GM13976 (cell line): Measurements from ENCODE around the gene LINC01488.

Experiments used
- DNase-seq: peaks from one replicate; pipeline ENCODE4 v3.0.0; 2012; ENCODE audit warnings: low spot score
- in situ Hi-C: fragments of 300-500 bp; cut with MboI; formaldehyde crosslinking; loops from one replicate; pipeline ENCODE4 v1.12.0; 2022; ENCODE audit warnings: low sequenced_read_pairs, mixed read lengths, inconsistent platforms; ENCODE audit not compliant: unreplicated experiment
- TF ChIP-seq, protein P1 (sequence below): IDR thresholded peaks from 2 replicates; pipeline ENCODE4 v1.5.1; 2012; ENCODE audit warnings: borderline replicate concordance, mild to moderate bottlenecking; ENCODE audit not compliant: insufficient read depth; ENCODE audit errors: extremely low read depth, missing control alignments, control extremely low read depth

LINC01488 gene

DNA sequence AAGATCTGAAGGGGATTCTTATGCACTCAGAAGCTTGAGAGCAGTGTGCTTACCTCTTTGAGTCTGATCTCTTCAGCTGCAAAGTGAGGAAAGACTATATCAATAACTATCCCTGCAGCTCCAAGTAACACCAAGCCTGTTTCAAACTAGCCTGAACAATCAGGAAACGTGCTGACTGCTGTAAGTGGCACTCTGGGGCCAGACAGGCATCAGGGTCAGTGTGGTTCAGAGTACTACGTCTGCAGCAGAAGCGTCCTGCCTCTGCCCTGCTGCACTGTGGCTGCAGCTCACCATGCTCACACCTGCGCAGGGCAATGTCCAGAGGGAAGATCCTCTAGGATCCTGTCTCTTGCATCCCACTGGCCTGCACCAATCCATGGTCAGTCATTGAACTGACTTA is 25.5 kb upstream of the LINC01488 start:
- TF ChIP-seq, protein P1, sequence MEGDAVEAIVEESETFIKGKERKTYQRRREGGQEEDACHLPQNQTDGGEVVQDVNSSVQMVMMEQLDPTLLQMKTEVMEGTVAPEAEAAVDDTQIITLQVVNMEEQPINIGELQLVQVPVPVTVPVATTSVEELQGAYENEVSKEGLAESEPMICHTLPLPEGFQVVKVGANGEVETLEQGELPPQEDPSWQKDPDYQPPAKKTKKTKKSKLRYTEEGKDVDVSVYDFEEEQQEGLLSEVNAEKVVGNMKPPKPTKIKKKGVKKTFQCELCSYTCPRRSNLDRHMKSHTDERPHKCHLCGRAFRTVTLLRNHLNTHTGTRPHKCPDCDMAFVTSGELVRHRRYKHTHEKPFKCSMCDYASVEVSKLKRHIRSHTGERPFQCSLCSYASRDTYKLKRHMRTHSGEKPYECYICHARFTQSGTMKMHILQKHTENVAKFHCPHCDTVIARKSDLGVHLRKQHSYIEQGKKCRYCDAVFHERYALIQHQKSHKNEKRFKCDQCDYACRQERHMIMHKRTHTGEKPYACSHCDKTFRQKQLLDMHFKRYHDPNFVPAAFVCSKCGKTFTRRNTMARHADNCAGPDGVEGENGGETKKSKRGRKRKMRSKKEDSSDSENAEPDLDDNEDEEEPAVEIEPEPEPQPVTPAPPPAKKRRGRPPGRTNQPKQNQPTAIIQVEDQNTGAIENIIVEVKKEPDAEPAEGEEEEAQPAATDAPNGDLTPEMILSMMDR = no peak
- no peak for DNase-seq
- in situ Hi-C loops = no loop called here

DNA sequence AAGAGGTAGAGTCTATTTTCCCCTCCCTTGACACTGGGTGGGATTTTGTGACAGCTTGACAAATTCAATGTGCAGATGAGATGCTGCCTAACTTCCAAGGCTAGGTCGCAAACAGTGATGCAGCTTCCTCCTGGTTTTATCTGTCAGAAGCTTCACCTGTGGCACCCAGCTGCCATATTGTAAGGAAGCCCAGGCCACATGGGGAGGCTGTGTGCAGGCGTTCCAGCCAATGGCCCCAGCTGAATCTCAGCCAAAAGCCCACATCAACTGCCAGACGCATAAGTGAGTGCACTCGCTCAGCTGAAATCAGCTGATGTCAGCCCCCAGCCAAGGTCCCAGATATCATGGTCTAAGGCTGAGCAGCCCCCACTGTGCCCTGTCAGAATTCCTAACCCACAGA is 24.8 kb upstream of the LINC01488 start:
- in situ Hi-C loops = no loop called here
- DNase-seq = no peak
- TF ChIP-seq, protein P1 = no peak

DNA sequence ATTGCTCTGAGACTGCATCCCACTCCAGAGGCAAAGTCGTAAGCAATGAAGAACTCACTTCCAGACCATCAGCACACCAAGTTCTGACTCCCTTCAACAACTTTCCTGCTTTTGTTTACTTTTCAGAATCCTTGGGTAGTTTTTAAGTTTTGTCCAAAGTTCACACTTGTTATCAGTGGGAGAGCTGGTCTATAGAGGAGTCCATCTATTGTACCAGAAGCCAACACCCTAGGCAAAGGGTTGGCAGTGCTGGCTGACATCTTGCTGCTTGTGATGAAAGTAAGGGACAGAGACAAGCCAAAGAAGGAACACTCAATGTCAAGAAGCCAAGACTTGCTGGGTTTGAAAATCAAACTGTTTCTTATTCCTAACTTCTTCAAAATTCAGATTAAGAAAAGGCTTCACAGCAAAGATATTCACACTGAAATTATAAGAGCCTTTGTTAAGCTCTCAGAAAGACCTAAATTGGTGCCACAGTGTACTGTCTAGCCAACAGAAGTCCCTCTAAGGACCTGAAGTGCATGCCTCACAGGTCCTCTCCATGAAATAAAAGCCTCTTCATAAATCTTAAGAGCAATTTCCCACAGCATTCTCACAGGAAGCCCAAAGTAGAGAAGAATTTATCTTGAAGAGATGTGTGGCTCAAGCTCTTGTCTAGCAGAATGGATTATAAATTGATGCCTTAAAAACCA is 21.5 kb upstream of the LINC01488 start:
- TF ChIP-seq, protein P1 = no peak
- in situ Hi-C loops = no loop called here
- no peak for DNase-seq

DNA sequence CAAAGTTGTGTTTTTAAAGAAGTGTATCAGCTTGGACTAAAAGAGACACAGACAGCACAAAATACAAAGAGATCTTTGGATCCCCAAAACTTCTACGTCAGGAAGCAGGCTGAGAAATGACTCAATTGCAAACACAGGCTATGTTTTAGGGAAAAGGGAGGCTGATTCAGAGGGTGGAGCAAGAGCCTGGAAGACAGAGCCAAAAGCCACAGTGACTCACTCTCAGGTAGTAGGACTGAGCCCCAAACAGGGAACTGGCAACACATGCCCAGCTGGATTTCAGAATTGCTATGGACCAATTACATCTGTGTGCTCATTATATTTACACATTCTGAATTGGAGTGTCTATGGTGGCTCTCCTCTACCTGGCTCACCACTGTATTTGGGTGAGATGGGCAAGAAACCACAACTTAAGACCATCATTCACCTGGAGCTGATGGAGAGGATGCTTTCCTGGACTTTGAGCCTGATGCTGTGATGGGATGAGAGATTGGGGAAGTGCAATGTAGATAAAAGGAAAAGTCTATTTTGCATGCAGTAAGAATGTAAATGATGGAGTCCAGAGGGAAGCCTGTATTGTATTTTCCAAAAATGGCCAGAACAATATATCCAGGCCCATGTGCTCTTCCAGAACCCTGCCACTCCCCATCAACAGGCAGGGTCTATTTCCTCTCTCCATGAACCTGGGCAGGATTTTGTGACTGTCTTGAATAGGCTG is 20.8 kb upstream of the LINC01488 start:
- TF ChIP-seq, protein P1 = no peak
- in situ Hi-C loops = no loop called here
- no peak for DNase-seq

DNA sequence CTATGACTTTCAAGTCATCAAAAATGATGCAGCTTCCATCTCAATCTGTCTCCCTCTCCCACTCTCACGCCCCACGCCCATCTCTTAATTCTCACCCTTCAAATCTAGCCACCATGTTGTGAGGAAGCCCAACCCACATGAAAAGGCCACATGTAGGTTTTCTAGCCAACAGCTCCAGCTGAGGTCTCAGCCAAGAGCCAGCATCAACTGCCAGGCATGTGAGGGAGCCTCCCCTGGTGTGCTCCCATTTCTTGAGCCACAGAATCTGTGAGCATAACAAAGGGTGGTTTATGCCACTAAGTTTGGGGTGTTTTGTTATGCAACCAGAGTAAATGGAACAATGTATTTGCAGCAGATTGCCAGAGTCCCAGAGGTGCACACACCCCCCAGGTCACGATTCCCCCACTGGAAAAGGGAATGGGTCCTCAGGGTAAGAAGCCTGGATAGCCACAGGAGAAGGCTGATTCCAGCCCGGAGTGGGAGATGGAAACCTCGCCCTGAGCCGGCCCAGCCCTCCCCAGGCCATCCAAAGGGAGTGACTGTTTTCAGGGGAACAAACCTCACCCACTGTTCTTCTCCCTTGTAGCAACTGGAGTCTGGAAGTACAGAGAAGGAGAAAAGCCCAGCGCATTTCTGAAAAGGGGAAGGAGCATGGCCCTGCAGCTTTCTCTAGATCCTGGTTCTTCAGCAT is 20.0 kb upstream of the LINC01488 start:
- DNase-seq = no peak

More for the DNA sequence above, 20.0 kb upstream of the LINC01488 start:
- in situ Hi-C loops = no loop called here
- TF ChIP-seq, protein P1 = no peak
